ENCODE results near the gene AQP1. TPM values are rescaled to one million over a fixed set of nuclear protein-coding genes. Genes with fewer than 3 reads are reported as not detected.

AQP1 gene
- total RNA-seq, 1 experiment from 2014 or later, result 0.15 TPM

DNA sequence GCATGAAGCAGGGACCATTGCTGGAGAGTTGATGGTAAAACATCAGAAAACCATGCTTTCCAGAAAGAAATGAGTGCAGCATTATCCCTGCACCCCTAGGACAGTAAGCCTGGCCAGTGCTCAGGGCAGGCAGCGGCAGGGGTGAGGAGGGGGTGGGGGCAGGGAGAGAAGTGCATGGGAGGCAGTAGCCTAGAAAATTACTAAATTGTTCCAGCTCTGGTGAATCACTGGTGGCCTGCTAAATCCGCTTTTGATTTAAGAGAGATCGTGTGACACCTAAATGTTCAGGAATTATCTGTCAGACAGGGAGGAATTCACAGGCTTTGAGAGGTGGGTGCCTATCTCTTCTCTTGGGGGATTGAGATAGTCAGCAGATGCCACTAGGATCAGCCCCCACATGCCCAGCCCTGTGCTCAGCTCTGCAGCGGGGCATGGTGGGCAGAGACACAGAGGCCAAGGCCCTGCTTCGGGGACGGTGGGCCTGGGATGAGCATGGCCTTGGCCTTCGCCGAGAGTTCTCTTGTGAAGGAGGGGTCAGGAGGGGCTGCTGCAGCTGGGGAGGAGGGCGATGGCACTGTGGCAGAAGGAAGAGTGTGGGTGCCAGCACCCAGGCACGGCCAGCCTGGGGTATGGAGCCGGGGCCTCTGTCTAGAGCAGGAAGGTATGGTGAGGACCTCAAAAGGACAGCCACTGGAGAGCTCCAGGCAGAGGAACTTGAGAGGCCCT lies 5.0 kb upstream of the AQP1 start:
- Histone ChIP-seq H3T11ph (ENCODE audit: low read length) (no peak overlapping the region), H3K79me1 (ENCODE audit: insufficient read depth, low read depth, low read length, poor library complexity, severe bottlenecking) (no peaks in the 10 kb centered on the region), H4K91ac (ENCODE audit: insufficient read length, low read depth, low read length) (no peak overlapping the region), H4K20me1 (ENCODE audit: control insufficient read depth, insufficient read depth, insufficient read length) (no peaks in the 10 kb centered on the region), H3K4me2 (ENCODE audit: insufficient read depth, insufficient read length, low read length) (no peak overlapping the region), H3K9ac (ENCODE audit: extremely low read depth, insufficient read length, low read length) (no peak overlapping the region), H3K4me1 (ENCODE audit: insufficient read depth, low read length) (no peaks in the 10 kb centered on the region), H3K18ac (ENCODE audit: insufficient read length, low read depth, low read length) (no peak overlapping the region), H3K23me2 (ENCODE audit: insufficient read length, low read depth, low read length, poor library complexity, severe bottlenecking) (no peaks in the 10 kb centered on the region), H3K56ac (ENCODE audit: insufficient read length, low read depth, low read length) (no peak overlapping the region), H4K5ac (ENCODE audit: insufficient read length, low read depth, low read length) (no peak overlapping the region), H3K27me3 (ENCODE audit: insufficient read depth, low read length) (no peaks in the 10 kb centered on the region), H2AK5ac (ENCODE audit: insufficient read length, low read length) (no peak overlapping the region), H3K9me3 (ENCODE audit: control insufficient read depth, low read depth, low read length) (no peaks in the 10 kb centered on the region), H3K27ac (ENCODE audit: insufficient read length, low read depth, low read length) (no peak overlapping the region), H3K79me2 (ENCODE audit: insufficient read depth, low read length) (no peaks in the 10 kb centered on the region), H2BK20ac (ENCODE audit: low read depth, low read length, poor library complexity, severe bottlenecking) (no peak overlapping the region), H2BK120ac (ENCODE audit: low read depth, low read length, poor library complexity, severe bottlenecking) (no peak overlapping the region), H4K8ac (replicated peaks; ENCODE audit: insufficient read length, low read depth, low read length) (no peak overlapping the region), H2BK5ac (ENCODE audit: insufficient read length, low read length) (no peak overlapping the region), H3K23ac (ENCODE audit: insufficient read length, low read depth, low read length) (no peak overlapping the region), H3K4ac (ENCODE audit: low read depth, low read length) (no peak overlapping the region), H3K14ac (ENCODE audit: insufficient read depth, low read length) (no peak overlapping the region; the same call in 1 of the 2 replicates), H2AFZ (ENCODE audit: low read length) (no peak overlapping the region), H2BK12ac (ENCODE audit: insufficient read length, low read depth, low read length) (no peak overlapping the region), H2BK15ac (ENCODE audit: low read depth, low read length) (no peak overlapping the region)
- WGBS (ENCODE audit: extremely low coverage, insufficient read length, low lambda C conversion rate), result no CpG with 5 or more reads among the region's 11 CpGs
- DNase-seq, result no peak
- H3K27ac Mint-ChIP-seq, result peak overlapping the region in 1 of 3 experiments; percentile 31; a peak in 1 of 7 replicates
- H3K4me1 Mint-ChIP-seq, result peaks cover 2 to 14% of the 10 kb centered on the region in 2 experiments; a peak in 3 of 4 replicates
- H3K4me3 Mint-ChIP-seq, result no peak overlapping the region
- peaks cover 3% of the 10 kb centered on the region for H3K27me3 Mint-ChIP-seq (ENCODE audit: low read depth)
- TF ChIP-seq, protein P1, sequence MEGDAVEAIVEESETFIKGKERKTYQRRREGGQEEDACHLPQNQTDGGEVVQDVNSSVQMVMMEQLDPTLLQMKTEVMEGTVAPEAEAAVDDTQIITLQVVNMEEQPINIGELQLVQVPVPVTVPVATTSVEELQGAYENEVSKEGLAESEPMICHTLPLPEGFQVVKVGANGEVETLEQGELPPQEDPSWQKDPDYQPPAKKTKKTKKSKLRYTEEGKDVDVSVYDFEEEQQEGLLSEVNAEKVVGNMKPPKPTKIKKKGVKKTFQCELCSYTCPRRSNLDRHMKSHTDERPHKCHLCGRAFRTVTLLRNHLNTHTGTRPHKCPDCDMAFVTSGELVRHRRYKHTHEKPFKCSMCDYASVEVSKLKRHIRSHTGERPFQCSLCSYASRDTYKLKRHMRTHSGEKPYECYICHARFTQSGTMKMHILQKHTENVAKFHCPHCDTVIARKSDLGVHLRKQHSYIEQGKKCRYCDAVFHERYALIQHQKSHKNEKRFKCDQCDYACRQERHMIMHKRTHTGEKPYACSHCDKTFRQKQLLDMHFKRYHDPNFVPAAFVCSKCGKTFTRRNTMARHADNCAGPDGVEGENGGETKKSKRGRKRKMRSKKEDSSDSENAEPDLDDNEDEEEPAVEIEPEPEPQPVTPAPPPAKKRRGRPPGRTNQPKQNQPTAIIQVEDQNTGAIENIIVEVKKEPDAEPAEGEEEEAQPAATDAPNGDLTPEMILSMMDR (conservative IDR thresholded peaks at IDR 0.05), result no peak
- no peaks in the 10 kb centered on the region; a peak in 1 of 7 replicates for H3K36me3 Mint-ChIP-seq (ENCODE audit: insufficient read depth in 1 of 3, low read depth in 3 of 3)
- H3K9me3 Mint-ChIP-seq, result no peaks in the 10 kb centered on the region

Data from H9 (cell line).